DMS 273 (cell line): ENCODE data around the gene IFITM1.
A peak's percentile ranks its signal among the peaks of the same experiment; 100 is the strongest.

Experiments
- DNase-seq: peaks from one replicate; lab custom pipeline; 2025; ENCODE audit not compliant: unreplicated experiment; lab: John Stamatoyannopoulos, UW

Gene IFITM1

DNA sequence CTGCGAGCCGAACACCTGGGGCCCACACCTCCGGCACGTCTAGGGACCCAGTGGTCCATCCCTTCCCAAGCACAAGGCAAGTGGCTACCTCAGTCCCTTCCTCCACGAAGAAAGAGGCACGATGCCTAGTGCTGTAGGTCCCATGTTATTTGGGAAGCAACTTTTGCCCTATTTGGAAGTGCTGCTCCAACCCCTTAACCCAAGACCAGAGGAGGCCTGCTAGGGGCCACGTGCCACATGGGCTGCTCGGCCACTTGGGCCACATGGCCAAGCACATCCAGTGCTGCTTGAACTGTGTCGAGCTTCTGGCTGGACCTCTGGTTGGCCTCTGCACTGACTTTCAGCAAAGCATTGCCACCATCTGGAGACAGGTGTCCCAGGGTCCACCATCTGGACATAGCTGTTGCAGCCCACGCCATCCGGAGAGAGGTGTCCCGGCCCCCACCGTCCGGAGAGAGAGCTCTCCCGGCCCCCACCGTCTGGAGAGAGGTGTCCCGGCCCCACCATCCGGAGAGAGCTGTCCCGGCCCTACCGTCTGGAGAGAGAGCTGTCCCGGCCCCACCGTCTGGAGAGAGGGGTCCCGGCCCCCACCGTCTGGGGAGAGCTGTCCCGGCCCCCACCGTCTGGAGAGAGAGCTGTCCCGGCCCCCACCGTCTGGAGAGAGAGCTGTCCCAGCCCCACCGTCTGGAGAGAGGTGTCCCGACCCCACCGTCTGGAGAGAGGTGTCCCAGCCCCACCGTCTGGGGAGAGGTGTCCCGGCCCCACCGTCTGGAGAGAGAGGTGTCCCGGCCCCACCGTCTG lies 49.0 kb downstream of the IFITM1 start:
- DNase-seq = peak; percentile 56

DNA sequence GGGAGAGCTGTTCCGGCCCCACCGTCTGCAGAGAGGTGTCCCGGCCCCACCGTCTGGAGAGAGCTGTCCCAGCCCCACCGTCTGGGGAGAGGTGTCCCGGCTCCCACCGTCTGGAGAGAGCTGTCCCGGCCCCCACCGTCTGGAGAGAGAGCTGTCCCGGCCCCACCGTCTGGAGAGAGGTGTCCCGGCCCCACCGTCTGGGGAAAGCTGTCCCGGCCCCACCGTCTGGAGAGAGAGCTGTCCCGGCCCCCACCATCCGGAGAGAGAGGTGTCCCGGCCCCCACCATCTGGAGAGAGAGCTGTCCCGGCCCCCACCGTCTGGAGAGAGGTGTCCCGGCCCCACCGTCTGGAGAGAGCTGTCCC lies 49.6 kb downstream of the IFITM1 start:
- DNase-seq = peak; percentile 61

DNA sequence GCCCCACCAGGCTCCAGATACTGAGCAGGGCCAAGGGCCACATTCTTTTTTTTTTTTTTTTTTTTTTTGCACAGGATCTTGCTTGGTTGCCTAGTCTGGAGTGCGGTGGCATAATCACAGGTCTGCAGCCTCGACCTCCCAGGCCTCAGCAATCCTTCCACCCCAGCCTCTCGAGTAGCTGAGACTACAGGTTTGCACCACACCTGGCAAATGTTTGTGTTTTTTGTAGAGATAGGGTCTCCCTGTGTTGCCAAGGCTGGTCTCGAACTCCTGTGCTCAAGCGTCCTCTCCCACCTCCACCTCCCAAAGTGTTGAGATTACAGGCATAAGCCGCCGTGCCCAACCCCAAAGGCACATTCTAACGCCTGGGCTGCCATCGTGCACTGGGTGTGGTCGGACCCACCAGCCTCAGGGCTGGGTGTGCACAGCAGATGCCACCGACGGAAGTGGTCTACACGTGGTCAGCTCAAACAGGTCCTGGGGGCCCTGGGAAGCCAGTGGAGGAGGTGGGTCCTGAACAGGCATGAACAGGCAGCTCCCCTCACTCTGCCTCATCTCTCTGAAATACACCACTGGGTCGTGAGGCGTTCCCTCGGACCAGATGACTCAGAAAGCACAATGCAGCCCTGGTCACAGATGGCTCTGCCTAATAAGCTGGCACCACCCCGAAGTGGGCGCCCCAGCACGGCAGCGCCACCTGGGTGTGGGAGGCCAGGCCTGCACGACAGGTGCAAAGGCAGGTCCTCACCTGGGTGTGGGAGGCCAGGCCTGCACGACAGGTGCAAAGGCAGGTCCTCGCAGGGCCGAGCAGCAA lies 50.3 kb downstream of the IFITM1 start:
- peak; percentile 85 for DNase-seq
